HEK293 (cell line): ENCODE results near the gene C1orf35.
A peak's percentile ranks its signal among the peaks of the same experiment; 100 is the strongest.

Source experiments
- RBAK ChIP-seq: fragments of 450-650 bp; formaldehyde crosslinking; IDR thresholded peaks from 2 replicates; pipeline ENCODE4 v1.5.1; 2016; ENCODE audit warnings: missing biosample characterization, missing genetic modification characterization
- ZNF16 ChIP-seq: fragments of 450-650 bp; formaldehyde crosslinking; IDR thresholded peaks from 2 replicates; pipeline ENCODE4 v1.5.1; 2016; ENCODE audit warnings: low read depth, missing biosample characterization, missing genetic modification characterization
- TF ChIP-seq, protein P1 (sequence below): fragments of 450-650 bp; formaldehyde crosslinking; IDR thresholded peaks from 2 replicates; pipeline ENCODE4 v1.5.1; 2016; ENCODE audit warnings: missing biosample characterization, missing genetic modification characterization
- TF ChIP-seq, protein P2 (sequence below): fragments of 450-650 bp; formaldehyde crosslinking; IDR thresholded peaks from 2 replicates; pipeline ENCODE4 v1.5.1; 2016; ENCODE audit warnings: missing biosample characterization, missing genetic modification characterization
- TF ChIP-seq, protein P3 (sequence below): fragments of 450-650 bp; formaldehyde crosslinking; IDR thresholded peaks from 2 replicates; pipeline ENCODE4 v1.5.1; 2016; ENCODE audit warnings: missing biosample characterization, missing genetic modification characterization

DNA sequence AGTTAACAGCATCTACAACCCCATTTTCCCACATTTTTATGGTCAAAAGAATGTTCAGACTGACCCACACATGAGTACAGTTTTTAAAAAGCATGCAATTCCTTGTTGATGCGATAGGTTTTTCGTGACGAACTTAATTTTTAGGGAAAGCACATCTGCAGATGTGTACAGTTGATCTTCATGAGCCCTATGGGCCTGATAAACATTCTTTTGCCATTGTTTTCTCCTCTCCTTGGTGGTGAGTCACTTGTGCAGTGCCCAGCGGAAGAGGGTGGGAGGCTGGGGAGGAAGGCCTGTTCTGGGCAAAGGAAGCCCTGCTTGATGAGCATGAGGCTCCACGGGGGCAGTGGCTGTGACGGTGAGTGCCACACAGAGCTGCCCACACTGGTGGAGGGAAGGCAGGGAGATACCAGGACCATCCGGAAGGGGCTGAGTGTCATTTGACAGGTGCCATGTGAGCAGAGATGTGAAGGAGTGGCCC is 15.3 kb downstream of the C1orf35 start:
- TF ChIP-seq RBAK (tag by site-specific recombination) (no peak), ZNF16 (tag by site-specific recombination) (no peak)
- TF ChIP-seq, protein P1, sequence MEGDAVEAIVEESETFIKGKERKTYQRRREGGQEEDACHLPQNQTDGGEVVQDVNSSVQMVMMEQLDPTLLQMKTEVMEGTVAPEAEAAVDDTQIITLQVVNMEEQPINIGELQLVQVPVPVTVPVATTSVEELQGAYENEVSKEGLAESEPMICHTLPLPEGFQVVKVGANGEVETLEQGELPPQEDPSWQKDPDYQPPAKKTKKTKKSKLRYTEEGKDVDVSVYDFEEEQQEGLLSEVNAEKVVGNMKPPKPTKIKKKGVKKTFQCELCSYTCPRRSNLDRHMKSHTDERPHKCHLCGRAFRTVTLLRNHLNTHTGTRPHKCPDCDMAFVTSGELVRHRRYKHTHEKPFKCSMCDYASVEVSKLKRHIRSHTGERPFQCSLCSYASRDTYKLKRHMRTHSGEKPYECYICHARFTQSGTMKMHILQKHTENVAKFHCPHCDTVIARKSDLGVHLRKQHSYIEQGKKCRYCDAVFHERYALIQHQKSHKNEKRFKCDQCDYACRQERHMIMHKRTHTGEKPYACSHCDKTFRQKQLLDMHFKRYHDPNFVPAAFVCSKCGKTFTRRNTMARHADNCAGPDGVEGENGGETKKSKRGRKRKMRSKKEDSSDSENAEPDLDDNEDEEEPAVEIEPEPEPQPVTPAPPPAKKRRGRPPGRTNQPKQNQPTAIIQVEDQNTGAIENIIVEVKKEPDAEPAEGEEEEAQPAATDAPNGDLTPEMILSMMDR (tag by site-specific recombination) = no peak
- TF ChIP-seq, protein P2, sequence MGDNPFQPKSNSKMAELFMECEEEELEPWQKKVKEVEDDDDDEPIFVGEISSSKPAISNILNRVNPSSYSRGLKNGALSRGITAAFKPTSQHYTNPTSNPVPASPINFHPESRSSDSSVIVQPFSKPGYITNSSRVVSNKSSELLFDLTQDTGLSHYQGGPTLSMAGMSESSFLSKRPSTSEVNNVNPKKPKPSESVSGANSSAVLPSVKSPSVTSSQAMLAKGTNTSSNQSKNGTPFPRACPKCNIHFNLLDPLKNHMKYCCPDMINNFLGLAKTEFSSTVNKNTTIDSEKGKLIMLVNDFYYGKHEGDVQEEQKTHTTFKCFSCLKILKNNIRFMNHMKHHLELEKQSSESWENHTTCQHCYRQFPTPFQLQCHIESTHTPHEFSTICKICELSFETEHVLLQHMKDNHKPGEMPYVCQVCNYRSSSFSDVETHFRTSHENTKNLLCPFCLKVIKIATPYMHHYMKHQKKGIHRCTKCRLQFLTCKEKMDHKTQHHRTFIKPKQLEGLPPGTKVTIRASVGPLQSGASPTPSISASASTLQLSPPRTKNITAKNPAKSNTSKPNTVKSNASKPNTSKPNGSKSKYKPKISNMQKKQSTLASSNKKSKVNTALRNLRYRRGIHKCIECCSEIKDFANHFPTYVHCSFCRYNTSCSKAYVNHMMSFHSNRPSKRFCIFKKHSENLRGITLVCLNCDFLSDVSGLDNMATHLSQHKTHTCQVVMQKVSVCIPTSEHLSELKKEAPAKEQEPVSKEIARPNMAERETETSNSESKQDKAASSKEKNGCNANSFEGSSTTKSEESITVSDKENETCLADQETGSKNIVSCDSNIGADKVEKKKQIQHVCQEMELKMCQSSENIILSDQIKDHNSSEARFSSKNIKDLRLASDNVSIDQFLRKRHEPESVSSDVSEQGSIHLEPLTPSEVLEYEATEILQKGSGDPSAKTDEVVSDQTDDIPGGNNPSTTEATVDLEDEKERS (tag by site-specific recombination) = no peak
- TF ChIP-seq, protein P3, sequence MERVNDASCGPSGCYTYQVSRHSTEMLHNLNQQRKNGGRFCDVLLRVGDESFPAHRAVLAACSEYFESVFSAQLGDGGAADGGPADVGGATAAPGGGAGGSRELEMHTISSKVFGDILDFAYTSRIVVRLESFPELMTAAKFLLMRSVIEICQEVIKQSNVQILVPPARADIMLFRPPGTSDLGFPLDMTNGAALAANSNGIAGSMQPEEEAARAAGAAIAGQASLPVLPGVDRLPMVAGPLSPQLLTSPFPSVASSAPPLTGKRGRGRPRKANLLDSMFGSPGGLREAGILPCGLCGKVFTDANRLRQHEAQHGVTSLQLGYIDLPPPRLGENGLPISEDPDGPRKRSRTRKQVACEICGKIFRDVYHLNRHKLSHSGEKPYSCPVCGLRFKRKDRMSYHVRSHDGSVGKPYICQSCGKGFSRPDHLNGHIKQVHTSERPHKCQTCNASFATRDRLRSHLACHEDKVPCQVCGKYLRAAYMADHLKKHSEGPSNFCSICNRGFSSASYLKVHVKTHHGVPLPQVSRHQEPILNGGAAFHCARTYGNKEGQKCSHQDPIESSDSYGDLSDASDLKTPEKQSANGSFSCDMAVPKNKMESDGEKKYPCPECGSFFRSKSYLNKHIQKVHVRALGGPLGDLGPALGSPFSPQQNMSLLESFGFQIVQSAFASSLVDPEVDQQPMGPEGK (tag by site-specific recombination) = 0 out of 2 replicates have a peak, but pooled peaks have one; percentile 35
